Neuronal stem cell (in vitro differentiated cells): ENCODE results near the gene ZC3H12C.

Source experiments
- DNase-seq: peaks from one replicate; pipeline ENCODE4 v3.0.0-alpha.2; 2013; ENCODE audit warnings: low spot score
- H2AFZ ChIP-seq: one replicate; pipeline ENCODE4 v1.6.1; 2013; ENCODE audit warnings: mild to moderate bottlenecking, low read length, inconsistent platforms
- H2AK5ac ChIP-seq: 2 replicates; pipeline ENCODE4 v1.6.1; 2013; ENCODE audit warnings: low read depth, mild to moderate bottlenecking, inconsistent platforms, low read length, moderate library complexity, mixed read lengths
- H2BK120ac ChIP-seq: 2 replicates; pipeline ENCODE4 v1.6.1; 2013; ENCODE audit warnings: low read depth, mild to moderate bottlenecking, inconsistent platforms, low read length, moderate library complexity, mixed read lengths
- H2BK12ac ChIP-seq: one replicate; pipeline ENCODE4 v1.6.1; 2013; ENCODE audit warnings: low read length, inconsistent platforms
- H2BK15ac ChIP-seq: 2 replicates; pipeline ENCODE4 v1.6.1; 2013; ENCODE audit warnings: mild to moderate bottlenecking, low read length, inconsistent platforms, mixed read lengths
- H2BK5ac ChIP-seq: one replicate; pipeline ENCODE4 v1.6.1; 2013; ENCODE audit warnings: inconsistent platforms, mild to moderate bottlenecking, low read length, moderate library complexity
- H3K14ac ChIP-seq: one replicate; pipeline ENCODE4 v1.6.1; 2013; ENCODE audit warnings: low read length, inconsistent platforms
- H3K18ac ChIP-seq: 2 replicates; pipeline ENCODE4 v1.6.1; 2013; ENCODE audit warnings: low read length, inconsistent platforms
- H3K23ac ChIP-seq: 2 replicates; pipeline ENCODE4 v1.6.1; 2013; ENCODE audit warnings: low read depth, mild to moderate bottlenecking, mixed read lengths, low read length, inconsistent platforms; ENCODE audit not compliant: poor library complexity
- H3K27ac ChIP-seq: replicated peaks from 3 replicates; pipeline ENCODE4 v1.5.1; 2013; ENCODE audit warnings: low read length, inconsistent platforms
- H3K27me3 ChIP-seq, 3 experiments: 2 replicates each; pipeline ENCODE4 v1.6.1; 2013; ENCODE audit warnings: low read length in 3 of 3, mild to moderate bottlenecking in 2 of 3, inconsistent platforms in 1 of 3, low read depth in 1 of 3, mixed read lengths in 1 of 3, moderate library complexity in 1 of 3; ENCODE audit not compliant: control insufficient read depth in 3 of 3, insufficient read depth in 3 of 3
- H3K36me3 ChIP-seq, 2 donors: replicated peaks in 1 of 2; 2 replicates each; pipeline ENCODE4 v1.6.1; 2013; ENCODE audit warnings: low read length in 2 of 2; ENCODE audit not compliant: control insufficient read depth in 2 of 2, insufficient read depth in 2 of 2
- H3K4ac ChIP-seq: 2 replicates; pipeline ENCODE4 v1.6.1; 2013; ENCODE audit warnings: inconsistent platforms, mild to moderate bottlenecking, low read length, moderate library complexity
- H3K4me1 ChIP-seq, 2 donors: 1 replicate in 1 of 2; 2 replicates in 1 of 2; pipeline ENCODE4 v1.6.1; 2013; ENCODE audit warnings: low read length in 2 of 2, low read depth in 1 of 2; ENCODE audit not compliant: control insufficient read depth in 2 of 2, insufficient read depth in 1 of 2
- H3K4me2 ChIP-seq: one replicate; pipeline ENCODE4 v1.6.1; 2013; ENCODE audit warnings: mild to moderate bottlenecking, low read length, inconsistent platforms; ENCODE audit not compliant: insufficient read depth, poor library complexity, severe bottlenecking
- H3K4me3 ChIP-seq, 2 donors: 2 replicates each; pipeline ENCODE4 v1.5.1; 2013; ENCODE audit warnings: low read length in 2 of 2, mild to moderate bottlenecking in 2 of 2, inconsistent platforms in 1 of 2, moderate library complexity in 1 of 2
- H3K79me1 ChIP-seq: one replicate; pipeline ENCODE4 v1.6.1; 2013; ENCODE audit warnings: low read depth, mild to moderate bottlenecking, inconsistent platforms, low read length, moderate library complexity
- H3K9ac ChIP-seq: one replicate; pipeline ENCODE4 v1.6.1; 2013; ENCODE audit warnings: mild to moderate bottlenecking, low read depth, low read length, inconsistent platforms; ENCODE audit not compliant: poor library complexity
- H3K9me3 ChIP-seq, 2 donors: replicated peaks in 1 of 2; 2 replicates each; pipeline versions ENCODE3 to v1.6.1; 2013; ENCODE audit warnings: low read length in 2 of 2, mild to moderate bottlenecking in 2 of 2, inconsistent platforms in 1 of 2, low read depth in 1 of 2, mixed read lengths in 1 of 2, moderate library complexity in 1 of 2; ENCODE audit not compliant: control insufficient read depth in 2 of 2, insufficient read depth in 1 of 2
- H4K8ac ChIP-seq: one replicate; pipeline ENCODE4 v1.6.1; 2013; ENCODE audit warnings: low read depth, mild to moderate bottlenecking, inconsistent platforms, low read length, moderate library complexity
- H4K91ac ChIP-seq: one replicate; pipeline ENCODE4 v1.6.1; 2013; ENCODE audit warnings: low read length, low read depth, mild to moderate bottlenecking, inconsistent platforms; ENCODE audit not compliant: poor library complexity
- WGBS, 2 donors: extraction: QIAGEN DNeasy Blood & Tissue Kit; methylation state at CpG; one replicate each; pipeline ENCODE4 v1.1.7; 2013; ENCODE audit warnings: missing lambda C conversion rate in 2 of 2, mixed read lengths in 1 of 2; ENCODE audit not compliant: insufficient read length in 2 of 2, insufficient replicate concordance in 1 of 2; ENCODE audit errors: extremely low coverage in 2 of 2; 5-methylcytosine and 5-hydroxymethylcytosine counted together

The ZC3H12C gene

GRCh38 chr11:110133160-110133559 is 40.0 kb downstream of the ZC3H12C start:
- no peak overlapping the region for H2AK5ac ChIP-seq
- H3K27me3 ChIP-seq = no peaks in the 10 kb centered on the region
- H2BK5ac ChIP-seq = no peak overlapping the region
- H3K18ac ChIP-seq = no peak overlapping the region
- no peak overlapping the region for H3K4me2 ChIP-seq
- H3K4me1 ChIP-seq = peaks cover 4 to 37% of the 10 kb centered on the region in 2 donors
- WGBS, 2 donors = no CpG with 5 or more reads among the region's 2 CpGs
- peaks cover 0 to 11% of the 10 kb centered on the region in 2 donors for H3K9me3 ChIP-seq
- no peak overlapping the region for H3K4ac ChIP-seq
- peak overlapping the region in 1 of 2 donors; percentile 54 for H3K4me3 ChIP-seq
- H3K9ac ChIP-seq = no peak overlapping the region
- no peak overlapping the region for H3K23ac ChIP-seq
- no peak overlapping the region for H2BK15ac ChIP-seq
- no peak overlapping the region for H2BK12ac ChIP-seq
- H2BK120ac ChIP-seq = no peak overlapping the region
- H4K8ac ChIP-seq = no peak overlapping the region
- peaks cover 0 to 21% of the 10 kb centered on the region in 2 donors for H3K36me3 ChIP-seq
- H3K79me1 ChIP-seq = no peaks in the 10 kb centered on the region
- no peak overlapping the region for H4K91ac ChIP-seq
- no peak for DNase-seq
- H2AFZ ChIP-seq = no peak overlapping the region
- no peak overlapping the region for H3K14ac ChIP-seq
- no peak overlapping the region for H3K27ac ChIP-seq

DNA sequence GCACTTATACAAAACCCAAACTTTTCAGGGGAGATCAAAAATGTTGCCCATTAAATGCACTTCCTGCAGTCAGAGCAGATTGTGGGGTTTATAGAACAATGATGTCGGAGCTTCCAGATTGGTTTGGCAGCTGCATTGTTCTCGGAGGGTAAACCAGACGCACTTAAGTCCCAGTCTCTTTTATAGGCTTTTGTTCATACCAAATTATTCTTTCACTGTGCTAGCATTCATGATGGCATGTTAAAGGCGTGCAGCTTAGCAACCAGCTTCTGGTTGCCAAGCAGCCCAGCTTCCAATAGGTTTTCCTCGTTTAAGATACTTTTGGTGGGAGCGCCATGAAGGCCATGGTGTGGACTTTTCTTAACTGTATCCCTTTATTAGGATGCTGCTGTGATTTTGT is 40.9 kb downstream of the ZC3H12C start:
- H3K27me3 ChIP-seq = no peaks in the 10 kb centered on the region
- H3K79me1 ChIP-seq = no peaks in the 10 kb centered on the region
- H3K9ac ChIP-seq = no peak overlapping the region
- no peak overlapping the region for H2BK15ac ChIP-seq
- peak overlapping the region; percentile 56 for H3K4me2 ChIP-seq
- H3K4ac ChIP-seq = no peak overlapping the region
- H4K91ac ChIP-seq = no peak overlapping the region
- H3K36me3 ChIP-seq = peaks cover 0 to 31% of the 10 kb centered on the region in 2 donors
- no peak overlapping the region for H2BK5ac ChIP-seq
- WGBS, 2 donors = no CpG with 5 or more reads among the region's 6 CpGs
- no peak overlapping the region for H4K8ac ChIP-seq
- no peak overlapping the region for H2AFZ ChIP-seq
- H3K23ac ChIP-seq = no peak overlapping the region
- H3K27ac ChIP-seq = no peak overlapping the region
- no peak overlapping the region for H3K18ac ChIP-seq
- H3K4me3 ChIP-seq = peak overlapping the region in 1 of 2 donors; percentile 54
- H2BK12ac ChIP-seq = no peak overlapping the region
- H3K4me1 ChIP-seq = peaks cover 4 to 28% of the 10 kb centered on the region in 2 donors
- no peak overlapping the region for H2AK5ac ChIP-seq
- DNase-seq = peak; percentile 74
- peaks cover 0 to 15% of the 10 kb centered on the region in 2 donors for H3K9me3 ChIP-seq
- H2BK120ac ChIP-seq = no peak overlapping the region
- no peak overlapping the region for H3K14ac ChIP-seq

DNA sequence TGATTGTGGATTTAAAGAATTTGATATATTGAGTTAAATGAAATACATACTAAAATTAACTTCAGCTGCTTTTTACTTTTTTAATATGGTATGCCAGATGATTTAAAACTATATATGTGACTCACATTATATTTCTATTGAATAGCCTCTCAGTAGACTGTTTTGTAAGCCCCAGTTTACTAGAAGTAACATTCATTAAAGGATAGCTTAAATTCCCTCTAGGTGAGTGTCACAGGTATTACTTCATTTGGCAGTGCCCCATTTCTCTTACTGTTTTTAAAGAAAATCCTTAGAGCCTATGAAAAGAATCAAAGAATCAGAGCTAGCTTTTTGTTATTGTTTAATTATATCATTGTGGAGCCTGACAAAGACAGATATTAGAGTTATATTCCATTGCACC is 48.6 kb downstream of the ZC3H12C start:
- Histone ChIP-seq H3K4me1 (peaks cover 0 to 1% of the 10 kb centered on the region in 2 donors), H3K79me1 (no peaks in the 10 kb centered on the region), H4K91ac (no peak overlapping the region), H3K27ac (no peak overlapping the region), H2BK5ac (no peak overlapping the region), H3K27me3 (no peaks in the 10 kb centered on the region), H3K4me2 (no peak overlapping the region), H4K8ac (no peak overlapping the region), H3K18ac (no peak overlapping the region), H3K23ac (no peak overlapping the region), H3K4ac (no peak overlapping the region), H3K36me3 (peaks cover 2 to 96% of the 10 kb centered on the region in 2 donors), H3K9me3 (peaks cover 0 to 47% of the 10 kb centered on the region in 2 donors), H2AFZ (no peak overlapping the region), H2BK120ac (no peak overlapping the region), H3K9ac (no peak overlapping the region), H2AK5ac (no peak overlapping the region), H3K14ac (no peak overlapping the region), H3K4me3 (no peak overlapping the region), H2BK15ac (no peak overlapping the region), H2BK12ac (no peak overlapping the region)
- DNase-seq = no peak

- Histone ChIP-seq H3K9me3 (peaks cover 0 to 14% of the 10 kb centered on the region in 2 donors), H3K4ac (no peak overlapping the region), H4K8ac (no peak overlapping the region), H2BK120ac (no peak overlapping the region), H3K4me1 (peaks cover 2 to 4% of the 10 kb centered on the region in 2 donors), H3K27ac (no peak overlapping the region), H3K18ac (no peak overlapping the region), H2BK5ac (no peak overlapping the region), H3K4me3 (no peak overlapping the region), H2BK15ac (no peak overlapping the region), H2AFZ (no peak overlapping the region), H2BK12ac (no peak overlapping the region), H3K14ac (no peak overlapping the region), H3K23ac (no peak overlapping the region), H3K4me2 (no peak overlapping the region), H3K79me1 (no peaks in the 10 kb centered on the region), H2AK5ac (no peak overlapping the region), H3K27me3 (no peaks in the 10 kb centered on the region), H3K36me3 (peaks cover 4 to 70% of the 10 kb centered on the region in 2 donors), H4K91ac (no peak overlapping the region), H3K9ac (no peak overlapping the region)
- no CpG with 5 or more reads among the region's 3 CpGs for WGBS, 2 donors
- DNase-seq = no peak
Observed at GRCh38 chr11:110147962-110148709, 54.9 kb downstream of the ZC3H12C start.
